Measurements from ENCODE around the gene DECR2. TPM values are rescaled to one million over a fixed set of nuclear protein-coding genes. Genes with fewer than 3 reads are reported as not detected.
A peak's percentile ranks its signal among the peaks of the same experiment; 100 is the strongest.

DECR2 gene
- total and polyA plus RNA-seq, 12 donors = 7.0 to 26.0 (median 11.6) TPM

DNA sequence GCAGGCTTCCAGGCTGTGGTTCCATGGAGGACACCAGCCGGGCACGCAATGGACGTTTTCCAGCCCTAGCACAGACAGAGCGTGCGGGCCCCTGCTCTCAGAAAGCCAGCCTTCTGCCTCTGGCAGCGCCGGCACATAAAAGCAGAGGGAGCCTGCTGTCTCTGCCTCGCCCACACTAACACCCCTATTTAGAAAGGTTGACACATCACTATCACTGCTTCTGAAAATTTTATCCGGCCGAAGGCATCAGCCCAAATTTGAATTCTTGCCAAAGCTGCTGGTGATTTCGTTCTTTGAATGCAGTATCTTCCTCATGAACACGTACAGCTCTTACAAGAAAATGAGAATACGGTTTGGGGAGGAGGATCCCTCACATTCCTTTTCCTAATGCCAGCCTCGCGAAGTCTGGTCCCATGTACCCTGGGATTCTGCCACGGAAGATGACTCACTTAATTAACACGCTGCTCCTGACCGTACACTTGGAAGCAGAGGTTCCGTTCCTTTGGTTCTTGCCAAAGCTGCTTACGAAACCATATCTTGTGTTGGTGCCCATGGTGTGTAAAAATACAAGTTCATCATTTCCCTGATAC lies 22.4 kb downstream of the DECR2 start:
- peak in 1 of 2 donors; percentile 85 for DNase-seq
- H3K9me3 ChIP-seq = no peaks in the 10 kb centered on the region
- TF ChIP-seq CTCF (IDR thresholded peaks at IDR 0.05) = no peak
- peaks cover 0 to 6% (median 0%) of the 10 kb centered on the region in 7 donors for H3K27me3 ChIP-seq
- peak overlapping the region; percentile 66 to 99 (median 94) for H3K27ac ChIP-seq
- 30 to 34% methylated on average over 20 of the region's 20 CpGs for WGBS, 2 donors
- intact Hi-C loops (cut with DNase I) = loop anchor here in 5 of 10 donors (2.0 to 10.0 kb wide), 4 partner anchors 21 to 161 kb away; partner anchors contain the start of gene DECR2 (in 1 of the 5)
- peak; percentile 59 to 88 (median 86) for ATAC-seq
- no peaks in the 10 kb centered on the region for H3K36me3 ChIP-seq
- peaks cover 0 to 49% (median 37%) of the 10 kb centered on the region in 9 donors for H3K4me1 ChIP-seq
- peak overlapping the region in 9 of 10 donors; percentile 51 to 82 (median 74) for H3K4me3 ChIP-seq

DNA sequence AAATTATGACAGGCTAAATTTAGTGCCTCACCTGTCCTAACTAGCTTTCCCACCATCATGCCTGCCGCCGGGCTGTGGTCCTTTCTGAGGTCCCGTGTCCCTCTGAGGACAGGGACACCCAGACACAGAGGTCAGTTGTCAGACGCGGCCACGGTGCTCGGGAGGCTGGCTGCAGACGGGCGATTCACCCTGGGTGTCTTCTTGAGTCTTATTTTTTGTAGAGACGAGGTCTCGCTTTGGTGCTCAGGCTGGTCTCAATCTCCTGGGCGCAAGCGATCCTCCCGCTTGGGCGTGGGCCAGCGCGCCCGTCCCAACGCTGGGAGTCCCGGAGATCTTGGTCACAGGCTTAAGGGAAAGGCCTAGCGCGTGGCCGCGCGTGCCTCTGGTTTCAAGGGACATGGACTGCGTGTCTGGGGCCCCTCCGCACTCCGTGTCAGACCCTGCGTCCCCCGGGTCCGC lies 23.0 kb downstream of the DECR2 start:
- Histone ChIP-seq H3K27ac (peak overlapping the region; percentile 66 to 99 (median 94)), H3K9me3 (no peaks in the 10 kb centered on the region), H3K4me1 (peaks cover 0 to 49% (median 37%) of the 10 kb centered on the region in 9 donors), H3K27me3 (peaks cover 0 to 6% (median 0%) of the 10 kb centered on the region in 7 donors), H3K36me3 (no peaks in the 10 kb centered on the region), H3K4me3 (peak overlapping the region; percentile 51 to 82 (median 74))
- ATAC-seq = peak; percentile 27 to 66 (median 40)
- DNase-seq = peak; percentile 30 to 61
- WGBS, 2 donors = 2 to 4% methylated on average over 30 to 31 of the region's 31 CpGs
- intact Hi-C loops (cut with DNase I) = loop anchor here in 6 of 10 donors (2.0 to 10.0 kb wide), 6 partner anchors 22 to 160 kb away; partner anchors contain the start of genes CAPN15 (in 1 of the 6) and DECR2 (in 1 of the 6)
- TF ChIP-seq CTCF (IDR thresholded peaks at IDR 0.05) = no peak

DNA sequence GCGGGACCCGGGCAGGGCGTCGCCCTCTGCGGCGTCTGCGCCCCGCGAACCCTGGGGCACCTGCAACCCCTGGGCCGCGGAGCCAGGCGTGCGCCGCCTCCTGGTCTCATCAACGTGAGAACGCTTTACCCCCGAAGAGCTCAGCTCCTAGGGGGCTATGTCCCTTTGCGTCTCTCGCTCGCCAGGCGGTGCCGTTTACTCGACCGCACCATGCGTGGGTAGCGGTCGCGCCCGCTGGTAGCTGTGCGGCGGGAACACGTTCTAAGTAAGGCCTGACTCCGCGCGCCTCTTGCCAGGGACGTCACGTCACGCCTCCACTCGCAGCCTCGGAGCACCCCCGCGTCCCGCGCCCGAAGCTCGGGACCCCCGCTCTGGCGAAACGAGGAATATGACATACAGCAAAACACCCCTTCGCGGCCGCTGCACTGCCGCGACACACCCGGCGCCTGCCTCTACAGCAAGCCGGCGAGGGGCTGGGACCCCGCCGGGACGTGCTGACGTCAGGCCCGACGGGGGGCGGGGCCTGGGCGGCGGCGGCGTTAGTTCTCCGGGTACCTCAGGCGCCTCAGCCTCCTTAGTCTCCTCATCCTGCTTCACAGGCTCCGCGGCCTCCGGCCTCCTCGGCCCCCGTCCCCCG lies 23.5 kb downstream of the DECR2 start, which contains the start of gene RAB11FIP3:
Gene RAB11FIP3, plus strand, starts transcription at position 568 of the 637 bp plus-strand sequence. CDS start 358 bp downstream, outside the sequence.
- peak within 1 kb of the TSS; percentile 52 to 82 (median 74) for H3K4me3 ChIP-seq
- peaks cover 0 to under 1% (median 0%) of the 10 kb centered on the region in 9 donors for H3K36me3 ChIP-seq
- DNase-seq (peak; percentile 82 to 87), ATAC-seq (peak; percentile 86 to 93 (median 88))
- peaks cover 0 to 54% (median 37%) of the 10 kb centered on the region in 9 donors for H3K4me1 ChIP-seq
- WGBS, 2 donors = 0% methylated on average over 73 to 77 of the region's 77 CpGs
- intact Hi-C loops (cut with DNase I) = loop anchor here in 6 of 10 donors (2.0 to 10.0 kb wide), 6 partner anchors 22 to 160 kb away; partner anchors contain the start of genes CAPN15 (in 1 of the 6) and DECR2 (in 1 of the 6)
- no peaks in the 10 kb centered on the region for H3K9me3 ChIP-seq
- peak in 5 of 9 donors; percentile 18 to 52 (median 48) for TF ChIP-seq CTCF (IDR thresholded peaks at IDR 0.05)
- H3K27me3 ChIP-seq = peaks cover 0 to 6% (median 0%) of the 10 kb centered on the region in 7 donors
- H3K27ac ChIP-seq = peak within 1 kb of the TSS; percentile 66 to 99 (median 94)

- 0% methylated on average over 36 to 63 of the region's 63 CpGs for WGBS, 2 donors
- peaks cover 0 to 59% (median 37%) of the 10 kb centered on the region in 9 donors for H3K4me1 ChIP-seq
Measured at GRCh38 chr16:425740-426114, 24.0 kb downstream of the DECR2 start.

More at GRCh38 chr16:425740-426114, 24.0 kb downstream of the DECR2 start:
- Histone ChIP-seq H3K36me3 (peaks cover 0 to 6% (median 0%) of the 10 kb centered on the region in 9 donors), H3K27ac (peak overlapping the region; percentile 66 to 99 (median 94)), H3K27me3 (peaks cover 0 to 6% (median 0%) of the 10 kb centered on the region in 7 donors), H3K9me3 (no peaks in the 10 kb centered on the region), H3K4me3 (peak overlapping the region; percentile 52 to 82 (median 74))
- no peak for TF ChIP-seq CTCF (IDR thresholded peaks at IDR 0.05)
- ATAC-seq (peak in 2 of 8 donors; percentile 13 to 22), DNase-seq (no peak)
- intact Hi-C loops (cut with DNase I) = loop anchor here in 6 of 10 donors (2.0 to 10.0 kb wide), 6 partner anchors 23 to 159 kb away; partner anchors contain the start of genes CAPN15 (in 1 of the 6) and DECR2 (in 1 of the 6)

Data from heart right ventricle (tissue), 16 donors.